GM12874 (cell line): ENCODE measurements around the gene SLC7A6OS.

ENCODE experiments used
- TF ChIP-seq, protein P1 (sequence below): IDR thresholded peaks from 2 replicates; pipeline ENCODE4 v1.5.1; 2011; ENCODE audit warnings: low read depth, mild to moderate bottlenecking, control low read depth, low read length, moderate library complexity; ENCODE audit not compliant: insufficient read depth

SLC7A6OS gene

DNA sequence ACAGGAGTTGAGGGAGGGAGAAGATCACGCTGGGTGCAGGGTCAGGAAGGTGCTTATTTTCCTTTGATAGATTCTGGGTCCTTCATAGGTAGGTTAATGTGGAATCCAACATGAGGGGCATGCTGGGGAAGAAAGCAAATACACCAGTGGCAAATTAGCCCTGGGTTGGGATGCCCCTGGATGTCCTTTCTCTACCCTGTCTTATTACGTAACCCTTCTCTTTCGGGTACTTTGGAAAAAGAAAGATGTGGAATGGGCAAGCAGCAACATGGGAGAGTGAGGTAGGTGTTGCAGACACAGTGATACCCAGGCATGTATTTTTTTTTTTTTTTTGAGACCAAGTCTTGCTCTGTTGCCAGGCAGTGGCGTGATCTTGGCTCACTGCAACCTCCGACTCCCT is 37.3 kb downstream of the SLC7A6OS start:
- TF ChIP-seq, protein P1, sequence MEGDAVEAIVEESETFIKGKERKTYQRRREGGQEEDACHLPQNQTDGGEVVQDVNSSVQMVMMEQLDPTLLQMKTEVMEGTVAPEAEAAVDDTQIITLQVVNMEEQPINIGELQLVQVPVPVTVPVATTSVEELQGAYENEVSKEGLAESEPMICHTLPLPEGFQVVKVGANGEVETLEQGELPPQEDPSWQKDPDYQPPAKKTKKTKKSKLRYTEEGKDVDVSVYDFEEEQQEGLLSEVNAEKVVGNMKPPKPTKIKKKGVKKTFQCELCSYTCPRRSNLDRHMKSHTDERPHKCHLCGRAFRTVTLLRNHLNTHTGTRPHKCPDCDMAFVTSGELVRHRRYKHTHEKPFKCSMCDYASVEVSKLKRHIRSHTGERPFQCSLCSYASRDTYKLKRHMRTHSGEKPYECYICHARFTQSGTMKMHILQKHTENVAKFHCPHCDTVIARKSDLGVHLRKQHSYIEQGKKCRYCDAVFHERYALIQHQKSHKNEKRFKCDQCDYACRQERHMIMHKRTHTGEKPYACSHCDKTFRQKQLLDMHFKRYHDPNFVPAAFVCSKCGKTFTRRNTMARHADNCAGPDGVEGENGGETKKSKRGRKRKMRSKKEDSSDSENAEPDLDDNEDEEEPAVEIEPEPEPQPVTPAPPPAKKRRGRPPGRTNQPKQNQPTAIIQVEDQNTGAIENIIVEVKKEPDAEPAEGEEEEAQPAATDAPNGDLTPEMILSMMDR: no peak

DNA sequence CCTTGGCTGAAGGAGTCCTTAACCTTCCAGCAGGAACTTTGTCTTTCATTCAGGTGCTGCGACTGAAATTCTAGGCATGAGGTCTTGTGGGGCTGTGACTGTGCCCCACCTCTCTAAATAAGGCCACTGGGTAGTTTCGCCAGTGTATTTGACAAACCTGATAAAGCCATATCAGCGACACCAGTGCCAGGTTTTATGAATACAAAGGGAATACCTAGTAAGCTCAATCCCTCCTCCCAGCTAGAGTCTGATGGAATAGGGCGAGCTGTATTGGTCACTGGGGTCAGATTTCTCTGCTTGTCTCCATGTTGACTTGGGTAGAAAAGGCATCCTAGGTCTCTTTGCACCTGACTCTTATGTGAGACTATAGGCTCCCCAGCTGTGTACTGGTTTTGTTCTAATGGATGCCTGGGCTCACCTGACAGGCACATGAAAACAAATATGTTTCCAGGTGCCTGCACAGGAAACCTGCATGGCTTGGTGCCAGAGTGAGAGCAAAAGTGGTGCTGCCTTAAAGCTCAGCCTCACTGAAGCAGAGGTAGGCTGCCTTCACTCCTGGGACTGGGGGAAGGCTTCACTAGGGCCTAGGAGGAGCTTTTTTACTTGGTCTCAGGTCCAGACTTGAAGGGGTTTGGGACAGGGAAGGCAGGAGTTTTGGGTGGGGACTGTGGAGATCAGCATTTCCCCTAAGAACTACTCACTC is 38.1 kb downstream of the SLC7A6OS start:
- TF ChIP-seq, protein P1: no peak

DNA sequence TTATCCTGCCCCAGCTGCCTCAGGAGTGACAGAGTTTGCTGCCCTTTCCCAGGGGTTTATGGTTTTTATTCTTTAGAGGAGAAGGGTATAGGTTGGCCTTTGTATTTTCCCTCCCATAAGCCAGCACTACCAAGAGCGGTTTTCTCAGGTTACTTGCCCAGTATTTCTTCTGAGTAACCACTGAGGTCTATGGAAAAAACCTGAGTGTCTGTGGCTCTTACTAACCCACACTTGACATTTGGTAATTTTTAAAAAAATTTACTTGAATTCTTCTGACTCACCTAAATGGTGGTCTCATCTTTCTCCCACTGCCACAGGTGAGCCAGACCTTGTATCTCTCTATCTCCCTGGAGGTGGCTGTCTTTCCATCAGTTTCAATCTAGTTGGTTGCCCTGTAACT is 40.4 kb downstream of the SLC7A6OS start:
- TF ChIP-seq, protein P1: no peak

DNA sequence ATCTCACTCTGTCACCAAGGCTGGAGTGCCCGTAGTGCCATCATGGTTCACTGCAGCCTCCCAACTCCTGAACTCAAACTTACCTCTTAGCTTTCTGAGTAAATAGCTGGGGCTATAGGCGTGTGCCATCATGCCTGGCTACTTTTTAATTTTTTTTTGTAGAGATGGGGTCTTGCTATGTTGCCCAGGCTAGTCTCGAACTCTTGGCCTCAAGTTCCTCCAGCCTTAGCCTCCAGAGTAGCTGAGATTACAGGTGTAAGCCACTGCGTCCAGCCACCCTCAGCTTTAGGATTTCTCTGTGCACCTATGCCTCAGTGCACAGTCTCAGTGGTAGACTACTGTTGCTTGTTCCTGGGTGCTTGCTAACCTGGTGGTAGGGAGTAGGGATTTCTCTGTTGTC is 41.0 kb downstream of the SLC7A6OS start:
- TF ChIP-seq, protein P1: no peak

DNA sequence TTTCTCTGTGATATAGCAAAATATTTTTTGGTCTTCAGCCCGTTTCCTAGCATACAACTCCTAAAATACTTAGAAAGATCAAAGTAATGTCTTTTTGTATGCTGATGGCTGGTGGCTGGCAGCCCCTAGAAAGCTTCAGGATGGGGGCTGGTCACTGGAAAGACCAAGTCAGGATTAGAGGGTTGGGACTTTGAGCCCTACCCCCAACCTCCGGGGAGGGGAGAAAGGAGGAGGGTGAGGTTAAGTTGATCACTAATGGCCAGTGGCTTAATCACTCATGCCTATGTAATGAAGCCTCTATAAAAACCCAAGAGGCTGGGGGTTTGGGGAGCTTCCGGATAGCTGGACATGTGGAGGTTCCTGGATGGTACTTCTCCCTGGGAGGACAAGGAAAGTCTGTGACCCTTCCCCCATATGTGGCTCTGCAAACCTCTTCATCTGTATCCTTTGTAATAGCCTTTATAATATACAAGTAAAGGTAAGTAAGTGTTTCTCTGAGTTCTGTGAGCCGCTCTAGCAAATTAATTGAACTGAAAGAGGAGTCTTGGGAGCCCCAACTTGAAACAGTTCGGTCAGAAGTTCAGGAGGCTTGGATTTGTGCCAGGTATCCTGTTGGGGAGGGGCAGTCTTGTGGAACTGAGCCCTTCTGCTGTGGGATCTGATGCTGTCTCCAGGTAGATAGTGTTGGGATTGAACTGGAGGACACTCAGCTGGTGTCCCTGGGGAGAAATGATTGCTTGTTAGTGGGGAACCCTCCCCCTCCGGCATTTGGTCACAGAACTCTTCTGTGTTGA is 42.9 kb downstream of the SLC7A6OS start:
- TF ChIP-seq, protein P1: no peak

DNA sequence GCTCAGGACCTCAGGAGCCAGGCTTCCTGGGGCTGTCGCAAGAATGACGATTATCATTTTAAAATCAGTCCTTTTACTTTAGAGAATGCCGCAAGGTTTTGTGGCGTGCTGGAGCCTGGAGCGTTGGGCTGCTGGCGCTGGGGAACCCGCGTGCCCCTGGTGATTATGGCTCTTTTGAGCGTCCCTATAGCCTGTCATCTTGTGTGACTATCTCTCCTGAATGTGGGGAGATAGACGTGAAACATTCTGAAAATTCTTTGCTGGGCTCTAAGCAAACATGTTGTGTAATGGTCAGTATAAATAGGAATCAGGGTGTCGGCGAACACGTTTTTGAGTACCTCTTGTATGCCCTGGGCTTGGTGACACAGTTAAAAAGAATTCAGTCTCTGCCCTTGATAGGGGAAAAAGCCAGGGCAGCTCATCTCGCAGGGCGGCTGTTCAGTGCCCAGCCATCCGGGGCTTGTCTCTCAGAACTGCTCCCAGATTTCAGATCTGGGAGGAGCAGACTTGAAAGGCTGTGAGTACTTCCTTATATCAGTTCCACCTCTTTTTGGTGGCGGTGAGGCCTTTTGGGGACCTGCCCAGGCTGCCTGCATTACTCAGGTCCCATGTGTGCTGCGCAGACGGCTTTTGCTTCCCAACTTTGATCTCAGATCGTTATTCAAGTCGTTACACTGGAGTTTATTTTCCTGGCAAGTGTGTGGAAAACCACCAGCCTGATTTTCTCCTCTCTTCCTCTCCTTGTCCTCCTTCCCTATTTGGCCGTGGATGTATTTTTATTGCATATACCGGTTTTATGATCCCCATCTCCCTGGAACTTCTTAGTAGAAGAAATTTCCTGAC is 45.4 kb downstream of the SLC7A6OS start:
- TF ChIP-seq, protein P1: no peak
